GM21717 (cell line): ENCODE results near the gene TSSC4.

Experiments used
- ATAC-seq: cut with Tn5 transposase; IDR thresholded peaks from one replicate; pipeline ENCODE4 v1.9.1; 2021; ENCODE audit warnings: mild to moderate bottlenecking, moderate library complexity; ENCODE audit not compliant: unreplicated experiment

TSSC4 gene

GRCh38 chr11:2398664-2399355 is 1.7 kb upstream of the TSSC4 start:
- ATAC-seq: no peak

GRCh38 chr11:2399488-2400068 is 972 bp upstream of the TSSC4 start:
- no peak for ATAC-seq

DNA sequence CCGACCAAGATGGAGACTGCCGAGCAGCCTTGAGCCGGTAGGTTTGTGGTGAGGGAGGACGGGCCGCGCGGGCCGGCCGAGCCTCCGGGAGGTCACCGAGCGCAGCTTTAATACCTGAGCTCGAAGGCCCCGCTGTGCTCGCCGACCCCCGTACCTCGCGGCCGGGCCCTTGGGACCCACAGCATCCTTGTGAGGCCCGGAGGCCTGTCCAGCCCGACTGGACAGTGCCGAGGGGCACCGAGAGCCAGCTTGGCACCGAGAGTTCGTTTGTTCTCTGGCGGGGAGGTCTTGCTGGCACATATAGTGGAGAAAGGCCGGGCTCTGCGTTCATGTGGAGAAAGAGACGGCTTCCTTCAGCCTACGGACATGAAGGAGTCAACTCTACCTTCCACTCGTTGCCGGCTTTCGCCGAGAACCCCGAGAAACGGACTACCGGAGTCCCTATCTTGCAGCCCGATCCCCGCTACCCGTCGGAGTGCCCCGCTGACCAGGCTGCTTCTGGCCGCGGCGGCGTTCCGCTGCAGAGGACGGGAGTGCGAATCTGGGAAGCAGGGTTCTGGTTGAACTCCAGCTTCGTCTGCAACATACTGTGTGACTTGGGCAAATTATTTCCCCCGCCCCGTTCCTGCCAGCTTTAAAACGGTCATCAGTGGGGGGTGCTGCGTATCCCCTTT is 349 bp downstream of the TSSC4 start:
- ATAC-seq: no peak

DNA sequence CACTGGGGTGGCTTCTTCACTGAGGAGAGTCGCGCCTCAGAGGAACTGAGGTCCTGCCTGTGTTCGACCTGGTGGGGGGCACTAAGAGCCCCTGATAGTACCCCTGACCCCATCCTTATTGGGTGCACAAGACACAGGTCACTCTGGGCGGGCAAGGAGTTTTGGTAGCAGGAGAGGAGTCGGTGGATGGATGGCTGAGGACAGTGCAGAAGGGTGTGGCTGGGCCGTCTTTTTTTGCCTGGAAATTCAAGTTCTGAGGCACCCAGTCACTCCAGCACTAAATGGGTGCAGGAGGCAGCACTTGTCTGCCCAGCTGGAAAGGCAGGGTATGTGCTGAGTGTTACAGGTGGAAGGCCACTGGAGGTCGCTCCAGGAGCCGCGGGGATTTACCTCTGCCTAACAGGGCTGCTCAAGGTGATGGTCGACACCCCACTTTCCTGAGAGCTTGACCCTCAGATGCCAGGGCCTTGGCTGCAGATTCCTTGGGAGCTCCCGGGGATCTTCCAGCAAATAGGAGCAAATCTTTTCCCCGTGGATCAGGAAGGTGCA is 960 bp downstream of the TSSC4 start:
- ATAC-seq: no peak

DNA sequence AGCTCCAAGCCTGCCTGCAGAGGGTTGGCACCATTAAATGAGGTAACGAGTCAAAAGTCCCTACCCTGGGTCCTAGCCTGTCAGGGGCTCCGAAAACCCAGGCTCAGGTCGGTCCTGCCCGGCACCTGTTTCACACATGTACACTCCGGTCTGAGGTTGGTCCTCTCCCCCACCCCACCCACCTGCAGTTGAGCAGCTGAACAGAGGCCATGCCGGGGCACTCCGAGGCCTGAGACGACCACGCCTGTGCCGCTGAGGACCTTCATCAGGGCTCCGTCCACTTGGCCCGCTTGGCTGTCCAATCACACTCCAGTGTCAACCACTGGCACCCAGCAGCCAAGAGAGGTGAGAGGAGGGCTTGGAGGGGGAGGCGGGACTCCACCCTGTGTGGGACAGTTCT is 1.6 kb downstream of the TSSC4 start:
- ATAC-seq: no peak

DNA sequence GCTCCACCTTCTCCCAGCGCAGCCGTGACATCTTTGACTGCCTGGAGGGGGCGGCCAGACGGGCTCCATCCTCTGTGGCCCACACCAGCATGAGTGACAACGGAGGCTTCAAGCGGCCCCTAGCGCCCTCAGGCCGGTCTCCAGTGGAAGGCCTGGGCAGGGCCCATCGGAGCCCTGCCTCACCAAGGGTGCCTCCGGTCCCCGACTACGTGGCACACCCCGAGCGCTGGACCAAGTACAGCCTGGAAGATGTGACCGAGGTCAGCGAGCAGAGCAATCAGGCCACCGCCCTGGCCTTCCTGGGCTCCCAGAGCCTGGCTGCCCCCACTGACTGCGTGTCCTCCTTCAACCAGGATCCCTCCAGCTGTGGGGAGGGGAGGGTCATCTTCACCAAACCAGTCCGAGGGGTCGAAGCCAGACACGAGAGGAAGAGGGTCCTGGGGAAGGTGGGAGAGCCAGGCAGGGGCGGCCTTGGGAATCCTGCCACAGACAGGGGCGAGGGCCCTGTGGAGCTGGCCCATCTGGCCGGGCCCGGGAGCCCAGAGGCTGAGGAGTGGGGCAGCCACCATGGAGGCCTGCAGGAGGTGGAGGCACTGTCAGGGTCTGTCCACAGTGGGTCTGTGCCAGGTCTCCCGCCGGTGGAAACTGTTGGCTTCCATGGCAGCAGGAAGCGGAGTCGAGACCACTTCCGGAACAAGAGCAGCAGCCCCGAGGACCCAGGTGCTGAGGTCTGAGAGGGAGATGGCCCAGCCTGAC is 2.5 kb downstream of the TSSC4 start:
- ATAC-seq: no peak

DNA sequence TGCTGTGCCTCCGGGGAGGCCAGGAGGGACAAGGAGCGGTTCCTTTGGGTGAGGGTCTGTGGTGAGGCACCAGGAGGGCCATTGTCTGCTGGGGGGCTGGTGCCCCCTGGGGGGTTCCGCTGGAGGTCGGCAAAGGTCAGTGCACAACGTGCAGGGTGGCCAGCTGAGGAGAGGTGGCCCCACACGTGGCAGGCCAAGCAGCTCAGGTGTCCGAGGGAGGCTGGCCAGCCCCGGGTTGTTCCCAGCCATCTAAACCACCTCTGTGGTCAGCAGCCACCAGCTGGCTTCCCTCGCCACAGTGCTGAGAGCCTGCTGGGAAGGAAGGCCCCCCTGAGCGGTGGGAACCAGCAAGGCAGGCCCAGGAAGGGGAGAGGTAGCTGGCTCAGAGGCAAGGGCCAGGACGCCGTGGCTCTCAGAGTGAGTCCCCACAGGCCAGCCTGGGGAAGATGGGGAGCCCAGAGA is 4.2 kb downstream of the TSSC4 start:
- ATAC-seq: no peak

DNA sequence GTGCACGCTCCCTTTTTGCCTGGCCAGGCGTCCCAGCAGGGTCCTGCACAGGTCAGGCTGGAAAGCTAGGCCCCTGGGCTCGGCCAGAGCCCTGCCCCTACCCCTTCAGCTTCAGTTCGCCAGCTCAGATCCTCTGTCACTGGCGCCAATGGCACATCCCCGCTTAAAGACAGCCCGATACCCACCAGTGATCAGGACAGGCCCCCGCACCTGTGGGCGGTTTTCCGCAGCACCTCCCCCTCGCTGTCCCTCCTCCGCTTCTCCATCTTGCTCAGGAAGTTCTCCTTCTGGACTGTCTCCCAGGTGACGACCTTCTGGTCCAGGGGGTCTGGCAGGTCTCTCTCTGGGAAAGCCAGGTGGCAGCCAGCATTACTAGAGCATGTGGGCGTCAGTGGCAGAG is 5.9 kb downstream of the TSSC4 start:
- ATAC-seq: no peak

DNA sequence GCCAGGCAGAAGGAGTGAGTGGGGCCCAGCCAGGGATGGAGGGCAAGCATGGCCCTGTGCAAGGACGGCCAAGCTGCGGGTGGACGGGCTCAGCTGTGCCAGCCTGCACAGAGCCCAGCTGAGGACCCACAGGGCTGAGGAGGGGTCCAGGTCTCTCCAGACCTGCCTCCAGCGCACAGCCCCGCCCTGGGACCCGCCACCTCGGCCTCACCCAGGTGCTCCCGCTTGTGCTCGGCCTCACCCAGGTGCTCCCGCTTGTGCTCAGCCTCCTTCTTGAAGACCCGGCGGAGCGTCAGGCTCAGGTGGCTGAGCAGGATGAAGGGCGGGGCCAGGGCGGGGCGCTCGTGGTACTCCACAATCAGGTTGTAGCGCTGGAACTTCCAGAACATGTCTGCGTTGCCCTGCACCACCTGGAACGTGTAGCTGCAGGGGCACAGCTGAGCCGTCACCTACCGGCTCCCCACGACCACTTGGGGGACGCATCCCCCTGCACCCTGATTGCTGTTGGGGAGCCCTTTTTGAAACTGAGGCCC is 6.4 kb downstream of the TSSC4 start:
- ATAC-seq: no peak

DNA sequence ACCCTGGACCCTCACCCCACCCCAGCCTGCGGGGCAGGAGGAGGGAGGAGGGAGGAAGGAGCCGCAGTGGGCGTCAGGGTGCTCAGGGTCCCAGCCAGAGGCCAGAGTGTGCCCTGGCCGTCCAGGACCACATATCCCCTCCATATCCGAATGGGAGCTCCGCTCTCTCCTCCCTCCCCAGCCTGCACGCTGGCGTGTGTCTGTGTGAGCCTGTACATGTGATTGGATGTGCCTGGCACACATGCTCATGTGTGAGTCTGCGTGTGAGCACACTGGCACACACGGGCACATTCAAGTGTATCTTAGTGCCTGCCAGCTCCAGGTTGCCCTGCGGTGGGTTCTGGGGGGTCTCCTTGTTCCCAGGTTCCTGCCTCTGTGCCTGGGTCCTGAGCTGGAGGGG is 8.1 kb downstream of the TSSC4 start:
- no peak for ATAC-seq

DNA sequence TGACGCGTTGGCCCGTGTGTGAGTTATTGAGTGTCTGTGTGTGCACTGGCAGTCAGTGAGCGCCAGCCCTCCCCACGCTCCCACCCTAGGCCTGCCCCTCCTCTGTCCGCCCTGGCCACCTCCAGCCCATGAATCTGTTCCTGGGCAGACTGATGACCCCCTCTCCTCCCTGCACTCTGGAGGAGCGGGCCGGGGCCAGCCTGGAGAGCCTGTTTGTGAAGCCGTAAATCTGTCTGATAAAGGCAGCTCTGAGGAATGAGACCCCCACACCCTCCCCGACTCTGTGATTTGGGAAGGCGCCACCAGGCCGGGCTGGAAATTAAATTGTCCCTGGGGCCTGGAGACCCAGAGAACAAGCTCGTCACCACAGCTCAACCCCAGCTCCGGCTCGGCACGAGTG is 8.6 kb downstream of the TSSC4 start:
- no peak for ATAC-seq

GRCh38 chr11:2409611-2410468 is 9.3 kb downstream of the TSSC4 start:
- no peak for ATAC-seq

- no peak for ATAC-seq
These were observed 10.1 kb downstream of the TSSC4 start for GRCh38 chr11:2410616-2411015.

DNA sequence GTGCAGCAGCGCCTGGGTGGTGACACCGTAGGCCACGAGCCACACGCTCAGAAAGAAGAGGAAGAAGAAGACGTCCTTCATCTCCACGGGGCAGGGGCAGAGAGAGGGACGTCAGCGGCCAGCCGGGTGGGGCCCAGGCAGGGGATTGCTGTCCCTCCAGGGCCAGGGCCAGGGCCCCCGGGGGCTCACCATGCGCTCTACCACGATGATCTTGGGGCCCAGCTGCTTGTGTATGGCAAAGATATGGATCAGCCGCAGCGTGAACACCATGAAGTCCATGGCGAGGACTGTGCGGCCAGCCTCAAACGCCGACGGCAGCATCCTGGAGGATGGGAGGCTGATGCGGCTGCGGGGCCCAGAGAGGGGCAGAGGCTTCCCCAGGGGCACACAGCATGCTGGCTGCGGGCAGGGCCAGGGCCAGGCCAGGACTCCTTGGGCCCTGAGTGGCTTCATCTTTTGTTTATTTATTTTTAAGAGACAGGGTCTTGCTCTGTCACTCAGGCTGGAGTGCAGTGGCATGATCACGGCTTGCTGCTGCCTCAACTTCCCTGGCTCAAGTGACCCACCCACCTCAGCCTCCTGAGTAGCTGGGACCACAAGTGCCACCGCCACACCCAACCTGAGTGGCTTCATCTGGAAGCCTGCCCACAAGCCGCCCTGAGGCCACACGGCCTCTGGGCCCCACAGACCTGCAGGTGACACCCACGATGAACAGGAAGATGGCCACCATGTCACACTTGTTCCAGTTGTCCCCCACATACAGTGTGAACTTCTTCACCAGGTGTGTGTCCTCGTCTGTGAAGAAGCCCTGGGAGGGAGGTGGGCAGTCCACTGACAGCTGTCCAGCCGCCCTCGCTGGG is 11.1 kb downstream of the TSSC4 start:
- no peak for ATAC-seq

DNA sequence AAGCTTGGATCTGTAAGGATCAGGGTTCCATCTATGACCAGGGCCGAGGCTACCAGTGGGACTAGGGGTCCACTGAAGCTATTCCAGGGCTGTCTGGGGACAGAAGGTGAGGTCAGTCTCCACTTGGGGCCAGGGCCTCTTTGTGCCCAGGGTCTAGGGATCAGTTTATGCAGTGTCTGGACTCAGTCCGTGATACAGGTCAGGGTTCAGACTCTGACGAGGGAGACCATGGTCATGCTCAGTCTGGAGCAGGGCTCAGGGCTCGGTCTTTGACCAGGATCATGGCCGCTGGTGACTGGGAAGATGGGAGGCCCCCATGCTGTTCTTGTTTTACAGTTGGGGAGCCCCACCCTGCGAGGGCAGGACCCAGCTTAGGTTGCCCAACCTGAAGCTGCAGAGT is 11.8 kb downstream of the TSSC4 start:
- no peak for ATAC-seq

DNA sequence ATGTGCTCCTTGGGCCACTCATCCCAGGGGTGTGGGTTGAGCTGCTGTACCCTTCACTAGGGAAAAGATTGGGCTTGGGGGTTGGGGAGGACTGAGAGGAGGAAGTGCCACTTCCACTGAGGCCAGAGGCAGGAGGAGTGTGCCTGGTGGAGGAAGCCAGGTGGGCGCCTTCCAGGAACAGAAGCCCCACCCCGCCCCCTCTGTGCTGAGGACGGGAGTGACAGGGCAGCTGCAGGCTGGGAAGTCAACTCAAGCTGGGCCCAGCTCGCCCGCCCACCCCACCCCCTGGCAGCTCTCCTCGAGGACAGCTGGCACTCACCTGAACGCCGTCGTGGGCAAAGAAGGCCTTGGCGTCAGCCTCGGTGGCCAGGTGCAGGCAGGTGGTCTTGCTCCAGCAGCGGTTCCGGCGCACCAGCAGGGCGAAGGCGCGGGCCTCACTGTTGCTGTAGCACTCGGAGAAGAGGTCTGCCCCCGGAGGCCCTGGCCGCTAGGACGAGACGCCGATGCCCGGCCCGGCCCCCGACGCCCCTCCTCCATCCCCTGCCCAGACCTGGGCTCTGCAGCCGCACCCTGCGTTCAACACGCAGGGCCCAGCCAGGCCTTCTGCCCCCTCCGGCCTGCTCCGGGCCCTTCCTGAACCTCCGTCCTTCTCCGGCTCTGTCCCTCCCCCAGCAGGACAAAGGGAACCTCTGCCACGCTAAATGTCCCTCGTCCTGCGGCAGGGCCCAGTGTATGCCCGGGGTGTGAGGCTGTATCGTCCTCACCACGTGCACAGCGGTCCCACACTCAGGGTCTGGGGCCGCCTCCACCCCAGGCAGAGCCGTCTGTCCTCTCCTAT is 13.4 kb downstream of the TSSC4 start:
- ATAC-seq: no peak

DNA sequence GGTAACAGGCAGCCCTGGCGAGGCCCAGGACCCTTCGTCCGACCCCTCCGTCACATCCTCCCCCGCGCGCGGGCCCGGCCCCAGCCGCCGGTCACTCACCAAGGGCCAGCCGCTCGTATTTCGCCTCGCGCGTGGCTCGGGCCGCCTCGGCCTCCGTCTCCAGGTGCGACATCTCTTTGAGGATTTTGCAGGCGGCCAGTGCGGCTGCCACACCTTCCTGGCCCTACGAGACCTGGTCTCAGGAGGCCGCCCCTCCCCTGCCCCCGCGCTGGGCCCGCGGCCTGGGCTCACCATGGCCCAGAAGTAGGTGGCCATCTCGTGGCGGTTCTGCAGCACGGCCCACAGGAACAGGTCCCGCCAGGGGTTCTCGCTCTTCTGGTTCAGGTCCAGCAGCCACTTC is 14.1 kb downstream of the TSSC4 start:
- ATAC-seq: no peak

- no peak for ATAC-seq
These were observed 14.6 kb downstream of the TSSC4 start for GRCh38 chr11:2415171-2415570.
